K562 (cell line): Measurements from ENCODE around the gene KCTD18. TPM values are rescaled to one million over a fixed set of nuclear protein-coding genes. Genes with fewer than 3 reads are reported as not detected.

Experiments used
- RBM14 ChIP-seq: fragments of 200-400 bp; formaldehyde crosslinking; IDR thresholded peaks from 2 replicates; pipeline ENCODE4 v1.6.1; 2018; ENCODE audit warnings: low read depth, mild to moderate bottlenecking, low read length, moderate library complexity, borderline replicate concordance; ENCODE audit not compliant: insufficient read depth
- RHOXF2B ChIP-seq: fragments of 250-450 bp; sonication (Bioruptor Pico); conservative IDR thresholded peaks from 2 replicates; pipeline ENCODE4 v1.5.1; 2021
- polyA plus RNA-seq, 8 experiments: library from polyadenylated mRNA; depleted of rRNA in 4 of 8; stranded (reverse) in 5 of 8; unstranded in 3 of 8; fragments of >200 nt; fragmentation: Nextera tagmentation in 2 of 8; fragmentation: Illumina TruSeq in 1 of 8; extraction: Ambion mirVana in 2 of 8; extraction: Trizol in 1 of 8; gene quantifications; 2 replicates each; pipeline versions ENCODE4 v1.2.1 to v1.2.3, GENCODE V29; 2011 to 2014; ENCODE audit warnings: inconsistent platforms in 1 of 8, missing spikeins in 1 of 8
- total RNA-seq, 7 experiments: library from RNA; depleted of rRNA in 6 of 7; stranded (reverse); fragments of >200 nt in 6 of 7; fragmentation: Illumina TruSeq in 2 of 7; extraction: Trizol in 2 of 7; gene quantifications; 2 replicates each; pipeline versions ENCODE4 v1.2.1 to v1.2.3, GENCODE V29; 2011 to 2021; ENCODE audit warnings: low replicate concordance in 1 of 7
- TF ChIP-seq, protein P1 (sequence below): fragments of 200-600 bp; sonication (generic); IDR thresholded peaks from one replicate; pipeline ENCODE4 v1.6.1; 2012; ENCODE audit warnings: mild to moderate bottlenecking, low read depth, low read length, inconsistent platforms
- TF ChIP-seq, protein P2 (sequence below), 2 experiments: fragments of 200-800 bp in 1 of 2; sonication (Bioruptor generic) in 1 of 2; sonication (generic) in 1 of 2; formaldehyde crosslinking in 1 of 2; IDR thresholded peaks in 1 of 2; conservative IDR thresholded peaks in 1 of 2; 2 replicates each; pipeline versions ENCODE4 v1.5.0 to v1.6.1; 2016 to 2020; ENCODE audit warnings: missing compliant biosample characterization in 1 of 2, missing genetic modification characterization in 1 of 2, missing genetic modification reagents in 1 of 2

The KCTD18 gene
- total and polyA plus RNA-seq, 9 of the 15 experiments (the other 6 are each of a cell fraction or from before 2014, with no cell fraction given), result 0.39 to 5.4 (median 3.8) TPM

- TF ChIP-seq, protein P1, sequence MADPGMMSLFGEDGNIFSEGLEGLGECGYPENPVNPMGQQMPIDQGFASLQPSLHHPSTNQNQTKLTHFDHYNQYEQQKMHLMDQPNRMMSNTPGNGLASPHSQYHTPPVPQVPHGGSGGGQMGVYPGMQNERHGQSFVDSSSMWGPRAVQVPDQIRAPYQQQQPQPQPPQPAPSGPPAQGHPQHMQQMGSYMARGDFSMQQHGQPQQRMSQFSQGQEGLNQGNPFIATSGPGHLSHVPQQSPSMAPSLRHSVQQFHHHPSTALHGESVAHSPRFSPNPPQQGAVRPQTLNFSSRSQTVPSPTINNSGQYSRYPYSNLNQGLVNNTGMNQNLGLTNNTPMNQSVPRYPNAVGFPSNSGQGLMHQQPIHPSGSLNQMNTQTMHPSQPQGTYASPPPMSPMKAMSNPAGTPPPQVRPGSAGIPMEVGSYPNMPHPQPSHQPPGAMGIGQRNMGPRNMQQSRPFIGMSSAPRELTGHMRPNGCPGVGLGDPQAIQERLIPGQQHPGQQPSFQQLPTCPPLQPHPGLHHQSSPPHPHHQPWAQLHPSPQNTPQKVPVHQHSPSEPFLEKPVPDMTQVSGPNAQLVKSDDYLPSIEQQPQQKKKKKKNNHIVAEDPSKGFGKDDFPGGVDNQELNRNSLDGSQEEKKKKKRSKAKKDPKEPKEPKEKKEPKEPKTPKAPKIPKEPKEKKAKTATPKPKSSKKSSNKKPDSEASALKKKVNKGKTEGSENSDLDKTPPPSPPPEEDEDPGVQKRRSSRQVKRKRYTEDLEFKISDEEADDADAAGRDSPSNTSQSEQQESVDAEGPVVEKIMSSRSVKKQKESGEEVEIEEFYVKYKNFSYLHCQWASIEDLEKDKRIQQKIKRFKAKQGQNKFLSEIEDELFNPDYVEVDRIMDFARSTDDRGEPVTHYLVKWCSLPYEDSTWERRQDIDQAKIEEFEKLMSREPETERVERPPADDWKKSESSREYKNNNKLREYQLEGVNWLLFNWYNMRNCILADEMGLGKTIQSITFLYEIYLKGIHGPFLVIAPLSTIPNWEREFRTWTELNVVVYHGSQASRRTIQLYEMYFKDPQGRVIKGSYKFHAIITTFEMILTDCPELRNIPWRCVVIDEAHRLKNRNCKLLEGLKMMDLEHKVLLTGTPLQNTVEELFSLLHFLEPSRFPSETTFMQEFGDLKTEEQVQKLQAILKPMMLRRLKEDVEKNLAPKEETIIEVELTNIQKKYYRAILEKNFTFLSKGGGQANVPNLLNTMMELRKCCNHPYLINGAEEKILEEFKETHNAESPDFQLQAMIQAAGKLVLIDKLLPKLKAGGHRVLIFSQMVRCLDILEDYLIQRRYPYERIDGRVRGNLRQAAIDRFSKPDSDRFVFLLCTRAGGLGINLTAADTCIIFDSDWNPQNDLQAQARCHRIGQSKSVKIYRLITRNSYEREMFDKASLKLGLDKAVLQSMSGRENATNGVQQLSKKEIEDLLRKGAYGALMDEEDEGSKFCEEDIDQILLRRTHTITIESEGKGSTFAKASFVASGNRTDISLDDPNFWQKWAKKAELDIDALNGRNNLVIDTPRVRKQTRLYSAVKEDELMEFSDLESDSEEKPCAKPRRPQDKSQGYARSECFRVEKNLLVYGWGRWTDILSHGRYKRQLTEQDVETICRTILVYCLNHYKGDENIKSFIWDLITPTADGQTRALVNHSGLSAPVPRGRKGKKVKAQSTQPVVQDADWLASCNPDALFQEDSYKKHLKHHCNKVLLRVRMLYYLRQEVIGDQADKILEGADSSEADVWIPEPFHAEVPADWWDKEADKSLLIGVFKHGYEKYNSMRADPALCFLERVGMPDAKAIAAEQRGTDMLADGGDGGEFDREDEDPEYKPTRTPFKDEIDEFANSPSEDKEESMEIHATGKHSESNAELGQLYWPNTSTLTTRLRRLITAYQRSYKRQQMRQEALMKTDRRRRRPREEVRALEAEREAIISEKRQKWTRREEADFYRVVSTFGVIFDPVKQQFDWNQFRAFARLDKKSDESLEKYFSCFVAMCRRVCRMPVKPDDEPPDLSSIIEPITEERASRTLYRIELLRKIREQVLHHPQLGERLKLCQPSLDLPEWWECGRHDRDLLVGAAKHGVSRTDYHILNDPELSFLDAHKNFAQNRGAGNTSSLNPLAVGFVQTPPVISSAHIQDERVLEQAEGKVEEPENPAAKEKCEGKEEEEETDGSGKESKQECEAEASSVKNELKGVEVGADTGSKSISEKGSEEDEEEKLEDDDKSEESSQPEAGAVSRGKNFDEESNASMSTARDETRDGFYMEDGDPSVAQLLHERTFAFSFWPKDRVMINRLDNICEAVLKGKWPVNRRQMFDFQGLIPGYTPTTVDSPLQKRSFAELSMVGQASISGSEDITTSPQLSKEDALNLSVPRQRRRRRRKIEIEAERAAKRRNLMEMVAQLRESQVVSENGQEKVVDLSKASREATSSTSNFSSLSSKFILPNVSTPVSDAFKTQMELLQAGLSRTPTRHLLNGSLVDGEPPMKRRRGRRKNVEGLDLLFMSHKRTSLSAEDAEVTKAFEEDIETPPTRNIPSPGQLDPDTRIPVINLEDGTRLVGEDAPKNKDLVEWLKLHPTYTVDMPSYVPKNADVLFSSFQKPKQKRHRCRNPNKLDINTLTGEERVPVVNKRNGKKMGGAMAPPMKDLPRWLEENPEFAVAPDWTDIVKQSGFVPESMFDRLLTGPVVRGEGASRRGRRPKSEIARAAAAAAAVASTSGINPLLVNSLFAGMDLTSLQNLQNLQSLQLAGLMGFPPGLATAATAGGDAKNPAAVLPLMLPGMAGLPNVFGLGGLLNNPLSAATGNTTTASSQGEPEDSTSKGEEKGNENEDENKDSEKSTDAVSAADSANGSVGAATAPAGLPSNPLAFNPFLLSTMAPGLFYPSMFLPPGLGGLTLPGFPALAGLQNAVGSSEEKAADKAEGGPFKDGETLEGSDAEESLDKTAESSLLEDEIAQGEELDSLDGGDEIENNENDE, result no peak
- no peak for TF ChIP-seq RHOXF2B
- TF ChIP-seq RBM14, result no peak
- TF ChIP-seq, protein P2, sequence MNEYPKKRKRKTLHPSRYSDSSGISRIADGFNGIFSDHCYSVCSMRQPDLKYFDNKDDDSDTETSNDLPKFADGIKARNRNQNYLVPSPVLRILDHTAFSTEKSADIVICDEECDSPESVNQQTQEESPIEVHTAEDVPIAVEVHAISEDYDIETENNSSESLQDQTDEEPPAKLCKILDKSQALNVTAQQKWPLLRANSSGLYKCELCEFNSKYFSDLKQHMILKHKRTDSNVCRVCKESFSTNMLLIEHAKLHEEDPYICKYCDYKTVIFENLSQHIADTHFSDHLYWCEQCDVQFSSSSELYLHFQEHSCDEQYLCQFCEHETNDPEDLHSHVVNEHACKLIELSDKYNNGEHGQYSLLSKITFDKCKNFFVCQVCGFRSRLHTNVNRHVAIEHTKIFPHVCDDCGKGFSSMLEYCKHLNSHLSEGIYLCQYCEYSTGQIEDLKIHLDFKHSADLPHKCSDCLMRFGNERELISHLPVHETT (CRISPR knock-in tag; conservative IDR thresholded peaks at IDR 0.05 in 1 of 2, IDR thresholded peaks at IDR 0.05 in 1 of 2), result no peak
These were observed 41.8 kb downstream of the KCTD18 start (continued) for GRCh38 chr2:200467806-200468681.
